Fibroblast of lung (primary cell): ENCODE measurements around the gene NAV1. TPM values are rescaled to one million over a fixed set of nuclear protein-coding genes. Genes with fewer than 3 reads are reported as not detected.

Experiments
- DNase-seq, 2 donors: peaks; one replicate each; pipeline versions ENCODE4 v3.0.0 to v3.0.0-alpha.2; 2010; ENCODE audit warnings: low read depth in 2 of 2
- H2AFZ ChIP-seq: 2 replicates; pipeline ENCODE4 v1.5.1; 2012; ENCODE audit warnings: low read length, control low read depth, inconsistent platforms
- H3K27ac ChIP-seq: 2 replicates; pipeline ENCODE4 v1.5.1; 2011; ENCODE audit warnings: low read length, control low read depth; ENCODE audit not compliant: insufficient read depth
- H3K27me3 ChIP-seq: 2 replicates; pipeline ENCODE4 v1.5.1; 2011; ENCODE audit warnings: mild to moderate bottlenecking, low read length; ENCODE audit not compliant: control insufficient read depth, insufficient read depth
- H3K36me3 ChIP-seq: 2 replicates; pipeline ENCODE4 v1.5.1; 2011; ENCODE audit warnings: low read length; ENCODE audit not compliant: control insufficient read depth, insufficient read depth
- H3K4me1 ChIP-seq: 2 replicates; pipeline ENCODE4 v1.5.1; 2011; ENCODE audit warnings: low read length; ENCODE audit not compliant: control insufficient read depth, insufficient read depth; ENCODE audit errors: extremely low read depth
- H3K4me2 ChIP-seq: 2 replicates; pipeline ENCODE4 v1.5.1; 2011; ENCODE audit warnings: low read length, control low read depth; ENCODE audit not compliant: insufficient read depth; ENCODE audit errors: extremely low read depth
- H3K4me3 ChIP-seq, 4 experiments: fragments of 200-600 bp in 1 of 4; sonication (generic) in 1 of 4; replicated peaks in 1 of 4; 2 replicates each; pipeline ENCODE4 v1.5.1; 2011 to 2016; ENCODE audit warnings: low read length in 4 of 4, low read depth in 3 of 4, mild to moderate bottlenecking in 3 of 4, control low read depth in 2 of 4, inconsistent platforms in 1 of 4, mixed read lengths in 1 of 4; ENCODE audit not compliant: insufficient read depth in 1 of 4; ENCODE audit errors: control extremely low read depth in 1 of 4
- H3K79me2 ChIP-seq: 2 replicates; pipeline ENCODE4 v1.5.1; 2012; ENCODE audit warnings: mild to moderate bottlenecking, low read length, inconsistent platforms; ENCODE audit not compliant: control insufficient read depth, insufficient read depth
- H3K9ac ChIP-seq: 2 replicates; pipeline ENCODE4 v1.5.1; 2011; ENCODE audit warnings: mild to moderate bottlenecking, low read length, control low read depth; ENCODE audit not compliant: insufficient read depth
- H3K9me3 ChIP-seq: 2 replicates; pipeline ENCODE4 v1.5.1; 2012; ENCODE audit warnings: low read depth, low read length; ENCODE audit not compliant: control insufficient read depth, insufficient read depth
- H4K20me1 ChIP-seq: 2 replicates; pipeline ENCODE4 v1.5.1; 2011; ENCODE audit warnings: low read length; ENCODE audit not compliant: control insufficient read depth, insufficient read depth; ENCODE audit errors: extremely low read depth
- EZH2 ChIP-seq: IDR thresholded peaks from 2 replicates; pipeline ENCODE4 v1.5.1; 2012; ENCODE audit warnings: low read length, control low read depth, mild to moderate bottlenecking; ENCODE audit errors: missing control alignments
- polyA plus RNA-seq, 2 donors: library from polyadenylated mRNA; depleted of rRNA in 1 of 2; stranded (reverse) in 1 of 2; unstranded in 1 of 2; fragments of >200 nt; gene quantifications; 2 replicates each; pipeline ENCODE4 v1.2.1, GENCODE V29; 2011 to 2012; ENCODE audit warnings: missing spikeins in 1 of 2
- total RNA-seq: library from RNA; depleted of rRNA; stranded (reverse); fragments of >200 nt; gene quantifications from 2 replicates; pipeline ENCODE4 v1.2.1, GENCODE V29; 2014
- TF ChIP-seq, protein P1 (sequence below), 2 donors: IDR thresholded peaks in 1 of 2; conservative IDR thresholded peaks in 1 of 2; 1 replicate in 1 of 2; 2 replicates in 1 of 2; pipeline ENCODE4 v1.5.1; 2011 to 2012; ENCODE audit warnings: low read length in 2 of 2, control low read depth in 1 of 2, inconsistent platforms in 1 of 2, low read depth in 1 of 2, mild to moderate bottlenecking in 1 of 2

NAV1 gene
- total and polyA plus RNA-seq, 2 donors (not counting 1 experiment from before 2014, with no cell fraction given), result 19.8 to 64.0 TPM

DNA sequence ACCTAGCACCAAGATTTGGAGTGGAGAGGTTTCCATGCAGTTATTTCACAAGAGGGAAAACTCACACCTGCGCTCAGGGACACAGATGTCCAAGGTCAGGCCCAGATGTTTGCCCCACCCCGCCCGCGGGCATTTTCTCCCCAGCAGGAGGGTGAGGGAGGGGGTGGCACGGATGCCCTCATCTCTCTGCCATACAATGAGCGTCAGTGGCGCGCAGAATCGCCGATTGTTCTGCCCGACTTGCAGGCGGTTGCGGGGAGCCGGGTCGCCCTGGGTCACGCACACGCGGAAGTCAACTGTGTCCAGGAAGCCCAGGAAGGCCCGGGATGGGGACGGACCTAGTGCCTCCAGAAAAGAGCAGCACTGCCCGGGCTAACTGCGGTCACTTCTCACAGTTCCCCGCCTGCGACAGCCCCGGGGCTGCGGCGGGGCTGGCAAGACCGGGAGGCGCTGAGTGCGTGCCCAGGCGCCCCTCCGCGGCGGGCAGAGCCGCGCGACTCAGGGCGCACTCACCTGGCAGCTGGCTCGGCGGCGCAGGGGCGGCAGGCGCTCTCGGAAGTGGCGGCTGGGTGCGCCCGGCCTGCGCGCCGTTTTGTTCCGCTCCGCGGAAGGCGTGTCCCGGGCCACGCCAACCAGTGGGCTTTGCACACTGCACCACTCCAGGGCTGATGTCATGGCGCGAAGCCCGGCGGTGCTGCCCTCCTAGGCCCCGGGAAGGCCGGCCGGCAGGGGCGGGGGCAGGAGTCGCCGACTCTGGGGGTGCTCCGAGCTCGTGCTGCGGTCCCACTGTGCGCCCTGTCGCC is 32.2 kb upstream of the NAV1 start, which contains the start of gene CSRP1:
CSRP1 (minus strand) TSS at position 567 of the 803 bp plus-strand sequence. CDS start 10,820 bp downstream, outside the sequence.
- Histone ChIP-seq H3K4me1 (peaks cover 30% of the 10 kb centered on the region), H3K4me2 (peak within 1 kb of the TSS; percentile 65), H3K9ac (peak within 1 kb of the TSS; percentile 96), H4K20me1 (no peaks in the 10 kb centered on the region), H3K79me2 (peaks cover 47% of the 10 kb centered on the region), H3K27ac (peak within 1 kb of the TSS; percentile 95), H3K4me3 (peak within 1 kb of the TSS; percentile 70 to 85 (median 80)), H3K27me3 (no peaks in the 10 kb centered on the region), H3K36me3 (peaks cover 4% of the 10 kb centered on the region), H3K9me3 (no peaks in the 10 kb centered on the region), H2AFZ (no peak within 1 kb of the TSS)
- peak; percentile 87 to 90 for DNase-seq
- no peak for TF ChIP-seq EZH2
- TF ChIP-seq, protein P1, sequence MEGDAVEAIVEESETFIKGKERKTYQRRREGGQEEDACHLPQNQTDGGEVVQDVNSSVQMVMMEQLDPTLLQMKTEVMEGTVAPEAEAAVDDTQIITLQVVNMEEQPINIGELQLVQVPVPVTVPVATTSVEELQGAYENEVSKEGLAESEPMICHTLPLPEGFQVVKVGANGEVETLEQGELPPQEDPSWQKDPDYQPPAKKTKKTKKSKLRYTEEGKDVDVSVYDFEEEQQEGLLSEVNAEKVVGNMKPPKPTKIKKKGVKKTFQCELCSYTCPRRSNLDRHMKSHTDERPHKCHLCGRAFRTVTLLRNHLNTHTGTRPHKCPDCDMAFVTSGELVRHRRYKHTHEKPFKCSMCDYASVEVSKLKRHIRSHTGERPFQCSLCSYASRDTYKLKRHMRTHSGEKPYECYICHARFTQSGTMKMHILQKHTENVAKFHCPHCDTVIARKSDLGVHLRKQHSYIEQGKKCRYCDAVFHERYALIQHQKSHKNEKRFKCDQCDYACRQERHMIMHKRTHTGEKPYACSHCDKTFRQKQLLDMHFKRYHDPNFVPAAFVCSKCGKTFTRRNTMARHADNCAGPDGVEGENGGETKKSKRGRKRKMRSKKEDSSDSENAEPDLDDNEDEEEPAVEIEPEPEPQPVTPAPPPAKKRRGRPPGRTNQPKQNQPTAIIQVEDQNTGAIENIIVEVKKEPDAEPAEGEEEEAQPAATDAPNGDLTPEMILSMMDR (conservative IDR thresholded peaks at IDR 0.05 in 1 of 2, IDR thresholded peaks at IDR 0.05 in 1 of 2; ENCODE audit: low read depth in 1 of 2, low read length in 2 of 2), result no peak

DNA sequence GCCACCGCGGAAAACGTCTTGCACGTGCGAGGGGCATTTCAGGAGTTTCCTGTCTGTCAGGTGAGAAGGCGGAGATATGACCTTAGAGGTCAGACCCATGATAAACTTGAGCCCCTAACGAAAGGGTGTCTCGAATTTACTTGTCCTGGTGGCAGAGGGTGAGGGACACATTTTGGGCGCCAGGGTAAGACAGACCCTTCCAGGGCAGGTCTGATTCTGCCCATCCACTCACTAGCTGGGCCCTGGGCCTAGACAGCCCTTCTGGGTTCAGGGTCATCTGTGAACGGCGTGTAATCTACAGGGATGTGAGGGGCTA is 31.6 kb upstream of the NAV1 start:
- Histone ChIP-seq H3K9me3 (no peaks in the 10 kb centered on the region), H3K4me1 (peaks cover 31% of the 10 kb centered on the region), H3K79me2 (peaks cover 42% of the 10 kb centered on the region), H3K27me3 (no peaks in the 10 kb centered on the region), H3K4me2 (peak overlapping the region; percentile 65), H3K27ac (peak overlapping the region; percentile 95), H4K20me1 (no peaks in the 10 kb centered on the region), H3K36me3 (peaks cover under 1% of the 10 kb centered on the region), H3K4me3 (peak overlapping the region in 3 of 4 experiments; percentile 19 to 85 (median 70)), H2AFZ (no peak overlapping the region), H3K9ac (peak overlapping the region; percentile 96)
- TF ChIP-seq, protein P1 (conservative IDR thresholded peaks at IDR 0.05 in 1 of 2, IDR thresholded peaks at IDR 0.05 in 1 of 2; ENCODE audit: low read depth in 1 of 2, low read length in 2 of 2), result no peak
- TF ChIP-seq EZH2, result no peak
- no peak for DNase-seq

DNA sequence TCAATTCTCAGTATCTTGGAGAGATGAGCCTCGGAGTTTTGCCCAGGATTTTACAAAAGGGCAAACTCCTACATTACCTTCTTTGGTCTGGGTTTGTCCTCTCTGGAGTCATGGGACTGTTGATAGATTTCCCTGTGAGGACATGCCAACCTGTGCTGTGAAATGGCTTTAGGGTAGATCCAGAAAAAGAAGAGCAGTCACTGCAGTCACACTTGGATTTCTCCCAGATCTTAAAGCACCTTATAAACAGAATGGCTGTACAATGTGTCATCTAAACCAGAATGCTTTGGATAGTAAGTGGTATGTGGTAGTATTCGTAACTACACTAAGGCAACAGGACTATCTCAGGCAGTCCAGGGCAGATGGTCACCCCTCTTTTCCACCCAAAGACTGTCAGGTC is 30.1 kb upstream of the NAV1 start:
- H3K4me2 ChIP-seq, result no peak overlapping the region
- peaks cover 31% of the 10 kb centered on the region for H3K4me1 ChIP-seq
- no peaks in the 10 kb centered on the region for H4K20me1 ChIP-seq
- no peak overlapping the region for H3K9ac ChIP-seq
- TF ChIP-seq, protein P1 (conservative IDR thresholded peaks at IDR 0.05 in 1 of 2, IDR thresholded peaks at IDR 0.05 in 1 of 2; ENCODE audit: low read depth in 1 of 2, low read length in 2 of 2), result no peak
- H3K36me3 ChIP-seq, result no peaks in the 10 kb centered on the region
- H3K79me2 ChIP-seq, result peaks cover 33% of the 10 kb centered on the region
- peak in 1 of 2 donors; percentile 80 for DNase-seq
- no peaks in the 10 kb centered on the region for H3K27me3 ChIP-seq
- no peak overlapping the region for H3K27ac ChIP-seq
- H2AFZ ChIP-seq, result no peak overlapping the region
- H3K4me3 ChIP-seq, result no peak overlapping the region
- no peaks in the 10 kb centered on the region for H3K9me3 ChIP-seq
